Measurements from ENCODE around the gene SGMS1.

Gene SGMS1

DNA sequence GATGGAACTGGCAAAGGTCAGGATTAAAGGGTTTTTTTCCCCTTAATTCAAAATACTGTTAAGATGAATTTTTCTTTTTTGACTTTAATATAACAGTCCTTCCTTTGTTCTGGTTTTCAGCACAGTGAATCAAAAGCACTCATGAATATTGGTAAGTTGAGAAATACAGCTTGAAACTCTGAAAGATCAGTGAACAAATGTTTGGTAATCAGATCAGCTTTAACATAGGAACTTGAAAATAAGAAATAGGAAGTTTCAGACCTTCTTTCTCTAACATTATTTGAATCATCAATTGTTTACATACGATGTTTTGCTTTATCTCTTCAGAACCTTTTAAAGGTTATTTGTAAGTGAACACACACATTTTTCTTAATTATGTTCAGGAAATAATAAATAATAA, 90.5 kb downstream of the SGMS1 start:
- H3K4me3 ChIP-seq (ENCODE audit: low read depth, low read length) = no peak overlapping the region
- no peak for DNase-seq (ENCODE audit: low read depth)
- TF ChIP-seq, protein P1, sequence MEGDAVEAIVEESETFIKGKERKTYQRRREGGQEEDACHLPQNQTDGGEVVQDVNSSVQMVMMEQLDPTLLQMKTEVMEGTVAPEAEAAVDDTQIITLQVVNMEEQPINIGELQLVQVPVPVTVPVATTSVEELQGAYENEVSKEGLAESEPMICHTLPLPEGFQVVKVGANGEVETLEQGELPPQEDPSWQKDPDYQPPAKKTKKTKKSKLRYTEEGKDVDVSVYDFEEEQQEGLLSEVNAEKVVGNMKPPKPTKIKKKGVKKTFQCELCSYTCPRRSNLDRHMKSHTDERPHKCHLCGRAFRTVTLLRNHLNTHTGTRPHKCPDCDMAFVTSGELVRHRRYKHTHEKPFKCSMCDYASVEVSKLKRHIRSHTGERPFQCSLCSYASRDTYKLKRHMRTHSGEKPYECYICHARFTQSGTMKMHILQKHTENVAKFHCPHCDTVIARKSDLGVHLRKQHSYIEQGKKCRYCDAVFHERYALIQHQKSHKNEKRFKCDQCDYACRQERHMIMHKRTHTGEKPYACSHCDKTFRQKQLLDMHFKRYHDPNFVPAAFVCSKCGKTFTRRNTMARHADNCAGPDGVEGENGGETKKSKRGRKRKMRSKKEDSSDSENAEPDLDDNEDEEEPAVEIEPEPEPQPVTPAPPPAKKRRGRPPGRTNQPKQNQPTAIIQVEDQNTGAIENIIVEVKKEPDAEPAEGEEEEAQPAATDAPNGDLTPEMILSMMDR (conservative IDR thresholded peaks at IDR 0.05; ENCODE audit: low read depth, low read length) = no peak

DNA sequence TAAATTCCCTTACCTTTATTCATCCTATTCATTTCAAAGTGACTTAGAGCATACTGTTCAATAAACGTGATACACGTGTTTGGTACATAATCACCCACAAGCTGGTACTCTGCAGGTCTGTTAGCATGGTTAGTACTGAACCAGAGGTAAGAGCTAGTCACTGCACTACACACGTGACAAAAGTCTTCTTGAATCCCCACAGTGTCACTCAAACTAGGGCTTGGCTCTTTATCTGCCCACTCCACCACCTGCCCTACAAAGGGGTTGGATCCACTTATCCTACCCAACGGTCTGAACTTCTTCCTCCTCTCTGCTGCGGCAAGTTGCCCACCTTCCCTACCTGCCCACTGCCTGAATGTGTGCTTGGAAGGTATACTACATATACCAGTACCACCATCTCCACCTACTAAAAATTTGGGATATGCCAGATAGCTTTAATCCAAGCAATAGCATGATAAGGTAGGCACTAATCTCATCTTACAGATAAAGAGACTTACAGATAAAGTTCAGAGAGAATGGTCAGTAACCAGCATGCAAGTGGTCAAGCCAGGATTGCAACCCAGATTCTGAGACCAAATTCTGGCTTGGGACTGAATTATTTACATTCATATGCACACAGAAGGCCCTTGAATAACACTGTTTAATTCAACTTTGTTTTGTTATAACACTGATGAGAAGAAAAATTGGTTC, 92.2 kb downstream of the SGMS1 start:
- TF ChIP-seq, protein P1 (conservative IDR thresholded peaks at IDR 0.05; ENCODE audit: low read depth, low read length) = no peak
- no peak for DNase-seq (ENCODE audit: low read depth)
- H3K4me3 ChIP-seq (ENCODE audit: low read depth, low read length) = no peak overlapping the region

DNA sequence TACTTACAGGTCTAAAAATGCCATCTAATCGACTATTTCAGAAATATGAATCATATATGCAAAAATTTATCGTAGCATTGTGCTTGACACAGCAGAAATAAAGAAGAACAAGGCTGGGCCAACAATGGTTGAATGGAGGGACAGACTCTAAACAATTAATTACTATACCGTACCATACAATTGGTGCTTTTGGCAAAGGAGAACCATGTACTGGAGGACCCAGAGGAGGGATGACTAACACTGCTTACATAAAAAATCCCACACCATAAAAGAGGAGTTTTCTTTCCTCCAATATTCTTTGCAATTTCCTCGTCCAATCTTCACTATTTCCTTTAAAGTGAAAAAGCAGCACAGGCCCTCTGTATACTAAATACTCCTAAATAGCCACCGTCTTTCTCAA, 94.1 kb downstream of the SGMS1 start:
- DNase-seq (ENCODE audit: low read depth) = no peak
- TF ChIP-seq, protein P1 (conservative IDR thresholded peaks at IDR 0.05; ENCODE audit: low read depth, low read length) = no peak
- no peak overlapping the region for H3K4me3 ChIP-seq (ENCODE audit: low read depth, low read length)

DNA sequence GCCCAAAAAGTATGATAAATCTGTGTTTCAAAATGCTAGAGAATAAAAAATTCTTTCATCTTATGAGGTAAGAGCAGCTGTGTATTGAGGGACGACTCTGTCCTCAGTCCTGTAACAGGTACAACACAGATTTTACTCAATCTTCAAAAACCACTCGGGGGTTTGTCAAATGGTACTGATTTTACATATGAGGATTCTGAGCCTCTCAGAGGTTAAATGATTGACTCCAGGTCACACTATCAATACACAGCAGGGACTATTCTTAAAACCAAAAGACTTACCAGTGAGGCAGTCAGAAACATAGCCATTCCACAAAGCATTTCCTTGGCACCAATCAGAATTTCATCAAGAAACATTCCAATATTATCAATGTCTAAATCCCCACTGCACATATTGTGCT, 95.5 kb downstream of the SGMS1 start:
- DNase-seq (ENCODE audit: low read depth) = no peak
- TF ChIP-seq, protein P1 (conservative IDR thresholded peaks at IDR 0.05; ENCODE audit: low read depth, low read length) = no peak
- H3K4me3 ChIP-seq (ENCODE audit: low read depth, low read length) = no peak overlapping the region

- TF ChIP-seq, protein P1 (conservative IDR thresholded peaks at IDR 0.05; ENCODE audit: low read depth, low read length) = no peak
- no peak overlapping the region for H3K4me3 ChIP-seq (ENCODE audit: low read depth, low read length)
- DNase-seq (ENCODE audit: low read depth) = peak; percentile 38
Measured at GRCh38 chr10:50527442-50528043, 96.2 kb downstream of the SGMS1 start.

DNA sequence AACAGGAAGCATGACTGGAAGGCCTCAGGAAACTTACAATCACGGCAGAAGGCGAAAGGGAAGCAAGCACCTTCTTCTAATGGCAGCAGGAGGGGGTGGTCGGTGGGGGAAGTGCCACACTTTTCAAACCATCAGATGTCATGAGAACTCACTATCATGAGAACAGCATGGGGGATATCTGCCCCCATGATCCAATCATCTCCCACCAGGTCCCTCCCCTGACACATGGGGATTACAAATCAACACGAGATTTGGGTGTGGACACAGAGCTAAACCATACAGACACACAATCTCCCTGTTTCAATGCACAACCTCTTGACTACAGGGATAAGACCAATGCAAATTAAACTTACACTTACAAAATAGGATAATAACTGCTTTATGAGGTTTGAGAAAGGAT, 97.6 kb downstream of the SGMS1 start:
- TF ChIP-seq, protein P1 (conservative IDR thresholded peaks at IDR 0.05; ENCODE audit: low read depth, low read length) = no peak
- no peak overlapping the region for H3K4me3 ChIP-seq (ENCODE audit: low read depth, low read length)
- DNase-seq (ENCODE audit: low read depth) = no peak

GRCh38 chr10:50523357-50523756, 100.4 kb downstream of the SGMS1 start:
- TF ChIP-seq, protein P1 (conservative IDR thresholded peaks at IDR 0.05; ENCODE audit: low read depth, low read length) = no peak
- no peak overlapping the region for H3K4me3 ChIP-seq (ENCODE audit: low read depth, low read length)
- DNase-seq (ENCODE audit: low read depth) = no peak
